ENCODE measurements around the gene PADI2. TPM values are rescaled to one million over a fixed set of nuclear protein-coding genes. Genes with fewer than 3 reads are reported as not detected.
"Not testable (repeated sequence)": the region's sequence is repeated elsewhere in the genome, so short reads cannot be mapped to it uniquely, and the experiment has no call there.

Gene PADI2
- total RNA-seq, 1 experiment from 2014 or later, result 14.0 TPM

- intact Hi-C loops (cut with micrococcal nuclease; ENCODE audit: unreplicated experiment), result no loop called here
- TF ChIP-seq CTCF (conservative IDR thresholded peaks at IDR 0.05) (no peak), EZH2 (IDR thresholded peaks at IDR 0.05; ENCODE audit: low read depth) (no peak)
- H3K27me3 ChIP-seq (ENCODE audit: insufficient read depth, low read depth), result no peaks in the 10 kb centered on the region
- no peaks in the 10 kb centered on the region for H3K36me3 ChIP-seq (ENCODE audit: low read depth)
- no peak overlapping the region for H2AFZ ChIP-seq
- CTCF ChIA-PET, result no interaction called here
- no peaks in the 10 kb centered on the region for H3K4me1 ChIP-seq (replicated peaks; ENCODE audit: insufficient read depth)
- no peaks in the 10 kb centered on the region for H3F3A ChIP-seq (ENCODE audit: insufficient read depth, low read depth)
- no peak for DNase-seq
- POLR2A ChIA-PET (ENCODE audit: unreplicated experiment), result no interaction called here
- no peaks in the 10 kb centered on the region for H4K20me1 ChIP-seq (ENCODE audit: insufficient read depth)
- H3K4me3 ChIP-seq, result no peak overlapping the region
- H3K9me2 ChIP-seq (ENCODE audit: insufficient read depth), result no peaks in the 10 kb centered on the region
- no peak overlapping the region for H3K27ac ChIP-seq
- BruUV-seq (replicated peaks), result no TSS peak
- no peak overlapping the region for H3K4me2 ChIP-seq
- H3K79me2 ChIP-seq (ENCODE audit: low read depth), result no peaks in the 10 kb centered on the region
- H3K9me3 ChIP-seq (ENCODE audit: insufficient read depth, low read depth), result no peaks in the 10 kb centered on the region
Observed at GRCh38 chr1:17065666-17066065, 53.6 kb downstream of the PADI2 start.

GRCh38 chr1:17062751-17063150 is 56.5 kb downstream of the PADI2 start:
- H3K27me3 ChIP-seq (ENCODE audit: insufficient read depth, low read depth); H3K27ac ChIP-seq; CTCF ChIA-PET; intact Hi-C loops (cut with micrococcal nuclease; ENCODE audit: unreplicated experiment); H3K79me2 ChIP-seq (ENCODE audit: low read depth); BruUV-seq (replicated peaks); H2AFZ ChIP-seq; H3K9me3 ChIP-seq (ENCODE audit: insufficient read depth, low read depth); H4K20me1 ChIP-seq (ENCODE audit: insufficient read depth); H3K4me1 ChIP-seq (replicated peaks; ENCODE audit: insufficient read depth); H3F3A ChIP-seq (ENCODE audit: insufficient read depth, low read depth); H3K9me2 ChIP-seq (ENCODE audit: insufficient read depth); DNase-seq; H3K4me3 ChIP-seq; H3K4me2 ChIP-seq; H3K36me3 ChIP-seq (ENCODE audit: low read depth); POLR2A ChIA-PET (ENCODE audit: unreplicated experiment): not testable (repeated sequence)

DNA sequence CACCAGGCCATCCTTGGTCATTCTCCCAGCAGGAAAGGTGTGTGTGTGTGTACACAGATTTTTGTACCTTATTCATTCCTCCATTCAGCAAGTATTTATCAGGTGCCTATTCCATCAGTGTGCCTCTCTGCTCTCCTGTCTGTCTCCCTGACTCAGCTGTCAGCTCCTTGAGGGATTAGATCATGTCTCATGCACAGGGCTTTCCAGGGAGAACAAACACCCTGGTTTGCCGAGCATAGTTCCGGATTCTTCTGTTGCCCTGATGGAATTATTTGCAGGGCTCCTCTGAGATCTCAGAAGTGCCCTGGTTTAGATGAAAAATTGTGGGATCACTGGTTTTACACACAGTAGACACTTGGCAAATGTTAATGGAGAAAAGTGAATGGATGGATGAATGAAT is 57.4 kb downstream of the PADI2 start:
- Histone ChIP-seq H3K9me3 (ENCODE audit: insufficient read depth, low read depth) (no peaks in the 10 kb centered on the region), H2AFZ (no peak overlapping the region), H3K79me2 (ENCODE audit: low read depth) (no peaks in the 10 kb centered on the region), H3K36me3 (ENCODE audit: low read depth) (no peaks in the 10 kb centered on the region), H3K27ac (no peak overlapping the region), H3K9me2 (ENCODE audit: insufficient read depth) (no peaks in the 10 kb centered on the region), H4K20me1 (ENCODE audit: insufficient read depth) (no peaks in the 10 kb centered on the region), H3K4me2 (no peak overlapping the region), H3K4me3 (no peak overlapping the region), H3F3A (ENCODE audit: insufficient read depth, low read depth) (no peaks in the 10 kb centered on the region), H3K4me1 (replicated peaks; ENCODE audit: insufficient read depth) (no peaks in the 10 kb centered on the region), H3K27me3 (ENCODE audit: insufficient read depth, low read depth) (no peaks in the 10 kb centered on the region)
- POLR2A ChIA-PET (ENCODE audit: unreplicated experiment), result no interaction called here
- CTCF ChIA-PET, result no interaction called here
- intact Hi-C loops (cut with micrococcal nuclease; ENCODE audit: unreplicated experiment), result no loop called here
- TF ChIP-seq CTCF (conservative IDR thresholded peaks at IDR 0.05) (no peak), EZH2 (IDR thresholded peaks at IDR 0.05; ENCODE audit: low read depth) (no peak)
- no TSS peak for BruUV-seq (replicated peaks)
- DNase-seq, result no peak

DNA sequence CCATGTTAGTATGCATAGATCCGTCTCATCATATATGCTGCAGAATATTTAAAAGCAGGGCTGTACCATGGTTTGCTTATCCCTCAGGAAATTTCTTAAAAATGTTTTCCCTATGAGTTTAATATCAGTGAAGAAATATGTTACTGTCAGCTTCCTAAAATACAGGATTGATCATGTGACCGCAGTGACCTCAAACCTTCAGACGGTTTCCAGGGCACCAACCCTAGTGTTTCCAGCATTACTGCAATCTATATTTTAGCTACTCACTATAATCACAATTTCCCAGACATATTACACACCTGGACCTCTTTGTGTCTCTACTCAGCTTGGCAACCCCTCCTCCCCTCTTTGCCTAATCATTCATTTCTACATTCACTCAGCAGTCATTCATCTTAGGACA is 57.8 kb downstream of the PADI2 start:
- no peaks in the 10 kb centered on the region for H3K9me3 ChIP-seq (ENCODE audit: insufficient read depth, low read depth)
- no peaks in the 10 kb centered on the region for H3K4me1 ChIP-seq (replicated peaks; ENCODE audit: insufficient read depth)
- H3K27ac ChIP-seq, result no peak overlapping the region
- H3K27me3 ChIP-seq (ENCODE audit: insufficient read depth, low read depth), result no peaks in the 10 kb centered on the region
- POLR2A ChIA-PET (ENCODE audit: unreplicated experiment), result no interaction called here
- H3K79me2 ChIP-seq (ENCODE audit: low read depth), result no peaks in the 10 kb centered on the region
- H2AFZ ChIP-seq, result no peak overlapping the region
- H3K4me2 ChIP-seq, result no peak overlapping the region
- H3K9me2 ChIP-seq (ENCODE audit: insufficient read depth), result no peaks in the 10 kb centered on the region
- no peak for DNase-seq
- H4K20me1 ChIP-seq (ENCODE audit: insufficient read depth), result no peaks in the 10 kb centered on the region
- TF ChIP-seq CTCF (conservative IDR thresholded peaks at IDR 0.05), result no peak
- TF ChIP-seq EZH2 (IDR thresholded peaks at IDR 0.05; ENCODE audit: low read depth), result no peak
- H3K36me3 ChIP-seq (ENCODE audit: low read depth), result no peaks in the 10 kb centered on the region
- BruUV-seq (replicated peaks), result no TSS peak
- intact Hi-C loops (cut with micrococcal nuclease; ENCODE audit: unreplicated experiment), result no loop called here
- H3F3A ChIP-seq (ENCODE audit: insufficient read depth, low read depth), result no peaks in the 10 kb centered on the region
- CTCF ChIA-PET, result no interaction called here
- no peak overlapping the region for H3K4me3 ChIP-seq

All from PC-9 (cell line).